ENCODE data around the gene CEMIP2.

CEMIP2 gene

GRCh38 chr9:71672573-71672972 is 95.7 kb downstream of the CEMIP2 start:
- no peak for DNase-seq (ENCODE audit: low read depth, low spot score)
- ChIA-PET CTCF (interaction anchor here (1.0 kb wide), 1 partner anchor 12 kb away, joined by 5 read pairs; no protein-coding TSS in a partner anchor), POLR2A (no interaction called here)
- TF ChIP-seq, protein P1, sequence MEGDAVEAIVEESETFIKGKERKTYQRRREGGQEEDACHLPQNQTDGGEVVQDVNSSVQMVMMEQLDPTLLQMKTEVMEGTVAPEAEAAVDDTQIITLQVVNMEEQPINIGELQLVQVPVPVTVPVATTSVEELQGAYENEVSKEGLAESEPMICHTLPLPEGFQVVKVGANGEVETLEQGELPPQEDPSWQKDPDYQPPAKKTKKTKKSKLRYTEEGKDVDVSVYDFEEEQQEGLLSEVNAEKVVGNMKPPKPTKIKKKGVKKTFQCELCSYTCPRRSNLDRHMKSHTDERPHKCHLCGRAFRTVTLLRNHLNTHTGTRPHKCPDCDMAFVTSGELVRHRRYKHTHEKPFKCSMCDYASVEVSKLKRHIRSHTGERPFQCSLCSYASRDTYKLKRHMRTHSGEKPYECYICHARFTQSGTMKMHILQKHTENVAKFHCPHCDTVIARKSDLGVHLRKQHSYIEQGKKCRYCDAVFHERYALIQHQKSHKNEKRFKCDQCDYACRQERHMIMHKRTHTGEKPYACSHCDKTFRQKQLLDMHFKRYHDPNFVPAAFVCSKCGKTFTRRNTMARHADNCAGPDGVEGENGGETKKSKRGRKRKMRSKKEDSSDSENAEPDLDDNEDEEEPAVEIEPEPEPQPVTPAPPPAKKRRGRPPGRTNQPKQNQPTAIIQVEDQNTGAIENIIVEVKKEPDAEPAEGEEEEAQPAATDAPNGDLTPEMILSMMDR (IDR thresholded peaks at IDR 0.05; ENCODE audit: insufficient read depth, low read length, missing control alignments), result no peak
- no peak overlapping the region for H3K4me3 ChIP-seq (ENCODE audit: low read depth, low read length)

- POLR2A ChIA-PET, result no interaction called here
Measured at GRCh38 chr9:71671289-71671688, 97.0 kb downstream of the CEMIP2 start.

GRCh38 chr9:71670121-71670520 is 98.2 kb downstream of the CEMIP2 start:
- no peak overlapping the region for H3K4me3 ChIP-seq (ENCODE audit: low read depth, low read length)
- TF ChIP-seq, protein P1 (IDR thresholded peaks at IDR 0.05; ENCODE audit: insufficient read depth, low read length, missing control alignments), result no peak
- CTCF ChIA-PET, result interaction anchor here (1.2 kb wide), 1 partner anchor 137 kb away, joined by 3 read pairs; no protein-coding TSS in a partner anchor
- DNase-seq (ENCODE audit: low read depth, low spot score), result no peak
- POLR2A ChIA-PET, result no interaction called here

More at GRCh38 chr9:71671289-71671688, 97.0 kb downstream of the CEMIP2 start:
- no peak overlapping the region for H3K4me3 ChIP-seq (ENCODE audit: low read depth, low read length)
- TF ChIP-seq, protein P1 (IDR thresholded peaks at IDR 0.05; ENCODE audit: insufficient read depth, low read length, missing control alignments), result no peak
- CTCF ChIA-PET, result no interaction called here
- no peak for DNase-seq (ENCODE audit: low read depth, low spot score)

DNA sequence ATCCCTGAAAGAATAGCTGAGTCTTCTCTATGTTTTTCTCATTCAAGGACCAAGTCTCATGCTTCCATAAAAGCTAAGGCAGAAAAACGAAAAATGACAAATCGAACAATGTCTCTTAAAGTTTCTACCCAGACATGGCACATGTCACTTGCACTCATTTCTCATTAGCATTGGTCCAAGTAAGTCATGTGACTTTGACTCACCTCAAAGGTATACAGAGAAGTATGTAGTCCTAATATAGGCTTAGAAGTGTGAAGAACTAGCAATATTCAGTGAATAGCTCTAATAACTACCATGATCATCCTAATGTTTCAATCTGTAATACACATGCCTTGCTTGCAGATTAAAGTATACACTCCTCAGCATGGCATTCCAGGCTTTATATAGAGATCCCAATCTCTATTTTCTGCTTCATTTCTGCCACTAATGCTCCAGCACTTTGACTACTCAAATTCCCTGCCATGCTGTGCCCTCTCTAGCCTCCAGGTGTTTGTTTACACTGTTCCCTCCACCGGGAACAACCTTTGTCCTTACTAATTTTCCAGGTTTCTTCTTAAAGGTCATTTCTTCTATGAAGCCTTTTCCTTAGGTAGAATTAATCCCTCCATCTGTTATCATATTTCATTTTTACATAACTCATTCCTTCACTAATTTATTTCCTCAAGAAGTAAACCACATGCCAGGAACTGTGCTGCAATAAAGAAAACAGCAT is 98.9 kb downstream of the CEMIP2 start:
- TF ChIP-seq, protein P1 (IDR thresholded peaks at IDR 0.05; ENCODE audit: insufficient read depth, low read length, missing control alignments), result no peak
- CTCF ChIA-PET, result interaction anchor here (0.7 to 1.2 kb wide), 2 partner anchors 65 to 137 kb away, joined by 3 read pairs; no protein-coding TSS in a partner anchor
- no peak overlapping the region for H3K4me3 ChIP-seq (ENCODE audit: low read depth, low read length)
- no peak for DNase-seq (ENCODE audit: low read depth, low spot score)
- POLR2A ChIA-PET, result no interaction called here

GRCh38 chr9:71668717-71669116 is 99.6 kb downstream of the CEMIP2 start:
- no peak overlapping the region for H3K4me3 ChIP-seq (ENCODE audit: low read depth, low read length)
- DNase-seq (ENCODE audit: low read depth, low spot score), result no peak
- ChIA-PET POLR2A (no interaction called here), CTCF (interaction anchor here (0.7 kb wide), 1 partner anchor 65 kb away, joined by 3 read pairs; no protein-coding TSS in a partner anchor)
- TF ChIP-seq, protein P1 (IDR thresholded peaks at IDR 0.05; ENCODE audit: insufficient read depth, low read length, missing control alignments), result no peak

- ChIA-PET POLR2A (no interaction called here), CTCF (no interaction called here)
- TF ChIP-seq, protein P1 (IDR thresholded peaks at IDR 0.05; ENCODE audit: insufficient read depth, low read length, missing control alignments), result no peak
- no peak overlapping the region for H3K4me3 ChIP-seq (ENCODE audit: low read depth, low read length)
- DNase-seq (ENCODE audit: low read depth, low spot score), result no peak
Measured at GRCh38 chr9:71665247-71665646, 103.1 kb downstream of the CEMIP2 start.

Data from AG04449 (cell line).